ENCODE data around the gene KRTAP22-1. TPM values are rescaled to one million over a fixed set of nuclear protein-coding genes. Genes with fewer than 3 reads are reported as not detected.

KRTAP22-1 gene
- total and polyA plus RNA-seq, 2 of the 8 experiments (the other 6 are each of a cell fraction or from before 2014, with no cell fraction given) = not detected

- no peak for TF ChIP-seq CBX8 (IDR thresholded peaks at IDR 0.05; ENCODE audit: borderline replicate concordance, low read depth, low read length)
Measured at GRCh38 chr21:30579346-30579745, 21.5 kb upstream of the KRTAP22-1 start (continued).

All from H1 (cell line).